Neural crest cell (in vitro differentiated cells): Measurements from ENCODE around the gene GABBR1. TPM values are rescaled to one million over a fixed set of nuclear protein-coding genes. Genes with fewer than 3 reads are reported as not detected.

Source experiments
- DNase-seq: peaks from one replicate; pipeline ENCODE4 v3.0.0; 2021; ENCODE audit warnings: low read depth, mixed read lengths, low spot score
- H3K27ac Mint-ChIP-seq: one replicate; pipeline ENCODE4 v1.8.0; 2021; ENCODE audit warnings: mild to moderate bottlenecking, mixed read lengths; ENCODE audit not compliant: unreplicated experiment
- H3K27me3 Mint-ChIP-seq: 2 replicates; pipeline ENCODE4 v1.8.0; 2021; ENCODE audit warnings: low read depth, mild to moderate bottlenecking, mixed read lengths
- H3K36me3 Mint-ChIP-seq: 2 replicates; pipeline ENCODE4 v1.8.0; 2021; ENCODE audit warnings: low read depth, mild to moderate bottlenecking, mixed read lengths
- H3K4me1 Mint-ChIP-seq: 2 replicates; pipeline ENCODE4 v1.8.0; 2021; ENCODE audit warnings: mixed read lengths
- H3K4me3 Mint-ChIP-seq: one replicate; pipeline ENCODE4 v1.8.0; 2021; ENCODE audit warnings: mild to moderate bottlenecking, mixed read lengths
- H3K9me3 Mint-ChIP-seq: 2 replicates; pipeline ENCODE4 v1.8.0; 2021; ENCODE audit warnings: mixed read lengths
- total RNA-seq: library from RNA; stranded (reverse); gene quantifications from 2 replicates; pipeline ENCODE4 v1.2.1, GENCODE V29; 2021
- TF ChIP-seq, protein P1 (sequence below): fragments of 200-600 bp; sonication (generic); conservative IDR thresholded peaks from 2 replicates; pipeline ENCODE4 v1.5.0; 2021; ENCODE audit warnings: antibody characterized with exemption, mild to moderate bottlenecking

GABBR1 gene
- total RNA-seq, 1 donor from 2014 or later: 79.7 TPM

DNA sequence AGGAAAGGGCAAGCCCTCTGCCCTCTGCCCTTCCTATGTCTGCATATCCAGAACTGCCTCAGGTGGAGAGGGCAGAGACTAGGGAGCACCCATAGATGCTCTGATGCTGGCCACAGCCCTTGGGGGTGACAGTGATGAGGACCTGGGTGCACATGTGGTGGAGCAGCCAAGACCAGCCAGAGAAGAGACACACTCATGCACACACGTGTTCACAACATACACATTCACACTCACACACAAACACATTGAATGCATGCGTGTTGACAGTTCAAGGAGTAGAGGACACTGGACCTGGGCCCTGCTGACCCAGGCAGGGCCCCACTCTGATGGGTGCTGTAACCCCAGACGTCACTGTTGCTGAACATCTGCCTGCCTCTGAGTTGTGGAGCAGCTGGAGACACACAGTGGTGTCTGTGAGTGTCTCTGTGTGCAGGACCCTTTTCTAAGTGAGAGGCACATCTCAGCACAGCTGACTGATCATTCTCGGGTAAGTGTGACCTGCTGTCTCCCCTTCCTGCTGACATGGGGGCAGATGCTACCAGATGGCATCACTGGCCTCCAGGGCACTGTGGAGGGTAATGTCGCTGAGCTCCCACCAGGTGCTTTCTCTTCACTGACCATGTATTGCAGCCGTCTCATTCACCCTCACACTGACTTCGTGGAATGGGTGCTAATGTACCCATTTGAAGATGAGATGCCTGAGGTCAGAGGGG is 115.1 kb downstream of the GABBR1 start:
- Mint-ChIP-seq H3K9me3 (peaks cover 5% of the 10 kb centered on the region), H3K27me3 (peaks cover 3% of the 10 kb centered on the region), H3K27ac (no peak overlapping the region), H3K4me1 (no peaks in the 10 kb centered on the region), H3K4me3 (no peak overlapping the region), H3K36me3 (peaks cover 4% of the 10 kb centered on the region)
- no peak for DNase-seq
- TF ChIP-seq, protein P1, sequence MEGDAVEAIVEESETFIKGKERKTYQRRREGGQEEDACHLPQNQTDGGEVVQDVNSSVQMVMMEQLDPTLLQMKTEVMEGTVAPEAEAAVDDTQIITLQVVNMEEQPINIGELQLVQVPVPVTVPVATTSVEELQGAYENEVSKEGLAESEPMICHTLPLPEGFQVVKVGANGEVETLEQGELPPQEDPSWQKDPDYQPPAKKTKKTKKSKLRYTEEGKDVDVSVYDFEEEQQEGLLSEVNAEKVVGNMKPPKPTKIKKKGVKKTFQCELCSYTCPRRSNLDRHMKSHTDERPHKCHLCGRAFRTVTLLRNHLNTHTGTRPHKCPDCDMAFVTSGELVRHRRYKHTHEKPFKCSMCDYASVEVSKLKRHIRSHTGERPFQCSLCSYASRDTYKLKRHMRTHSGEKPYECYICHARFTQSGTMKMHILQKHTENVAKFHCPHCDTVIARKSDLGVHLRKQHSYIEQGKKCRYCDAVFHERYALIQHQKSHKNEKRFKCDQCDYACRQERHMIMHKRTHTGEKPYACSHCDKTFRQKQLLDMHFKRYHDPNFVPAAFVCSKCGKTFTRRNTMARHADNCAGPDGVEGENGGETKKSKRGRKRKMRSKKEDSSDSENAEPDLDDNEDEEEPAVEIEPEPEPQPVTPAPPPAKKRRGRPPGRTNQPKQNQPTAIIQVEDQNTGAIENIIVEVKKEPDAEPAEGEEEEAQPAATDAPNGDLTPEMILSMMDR: no peak

DNA sequence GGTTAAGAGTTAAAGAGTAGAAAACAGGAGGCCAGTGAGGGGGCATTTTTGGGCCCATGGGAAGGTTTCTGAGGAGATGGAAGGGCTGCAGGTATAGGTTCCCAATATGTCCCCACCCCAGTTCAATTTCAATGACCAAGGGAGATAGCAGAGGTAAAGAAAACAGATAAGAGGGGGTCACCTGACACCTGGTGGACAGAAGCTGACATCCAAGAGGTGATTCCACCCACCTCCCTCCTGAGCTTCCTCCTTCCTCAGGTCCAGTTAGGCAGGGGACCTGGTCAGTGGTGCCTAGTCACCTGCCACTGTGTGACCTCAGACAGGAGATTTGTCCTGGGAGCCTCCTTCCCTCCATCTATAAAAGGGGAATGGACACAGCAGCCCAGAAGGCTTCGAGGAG is 115.7 kb downstream of the GABBR1 start:
- H3K4me3 Mint-ChIP-seq: no peak overlapping the region
- peaks cover 3% of the 10 kb centered on the region for H3K27me3 Mint-ChIP-seq
- H3K4me1 Mint-ChIP-seq: no peaks in the 10 kb centered on the region
- TF ChIP-seq, protein P1: no peak
- DNase-seq: no peak
- peaks cover 2% of the 10 kb centered on the region for H3K9me3 Mint-ChIP-seq
- peaks cover 2% of the 10 kb centered on the region for H3K36me3 Mint-ChIP-seq
- H3K27ac Mint-ChIP-seq: no peak overlapping the region

DNA sequence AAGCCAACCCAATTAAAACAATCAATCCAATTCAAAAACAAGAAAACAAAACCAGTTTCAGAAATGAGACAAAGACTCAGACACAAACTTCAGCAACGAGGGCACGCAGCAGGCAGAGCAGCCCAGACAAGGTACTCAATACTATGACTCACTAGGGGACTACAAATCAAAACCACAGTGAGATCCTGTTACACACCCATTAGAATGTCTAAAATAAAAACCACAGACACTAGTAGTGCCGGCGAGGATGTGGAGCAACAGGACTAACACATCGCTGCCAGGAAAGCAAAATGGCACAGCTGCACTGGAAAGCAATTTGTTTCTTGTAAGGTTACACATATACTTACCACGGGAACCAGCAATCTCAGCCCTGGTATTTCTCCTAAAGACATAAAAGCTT is 116.9 kb downstream of the GABBR1 start:
- Mint-ChIP-seq H3K27me3 (peaks cover 3% of the 10 kb centered on the region), H3K4me1 (no peaks in the 10 kb centered on the region), H3K4me3 (no peak overlapping the region), H3K27ac (no peak overlapping the region), H3K36me3 (peaks cover 2% of the 10 kb centered on the region), H3K9me3 (peaks cover 2% of the 10 kb centered on the region)
- DNase-seq: no peak
- TF ChIP-seq, protein P1: no peak

DNA sequence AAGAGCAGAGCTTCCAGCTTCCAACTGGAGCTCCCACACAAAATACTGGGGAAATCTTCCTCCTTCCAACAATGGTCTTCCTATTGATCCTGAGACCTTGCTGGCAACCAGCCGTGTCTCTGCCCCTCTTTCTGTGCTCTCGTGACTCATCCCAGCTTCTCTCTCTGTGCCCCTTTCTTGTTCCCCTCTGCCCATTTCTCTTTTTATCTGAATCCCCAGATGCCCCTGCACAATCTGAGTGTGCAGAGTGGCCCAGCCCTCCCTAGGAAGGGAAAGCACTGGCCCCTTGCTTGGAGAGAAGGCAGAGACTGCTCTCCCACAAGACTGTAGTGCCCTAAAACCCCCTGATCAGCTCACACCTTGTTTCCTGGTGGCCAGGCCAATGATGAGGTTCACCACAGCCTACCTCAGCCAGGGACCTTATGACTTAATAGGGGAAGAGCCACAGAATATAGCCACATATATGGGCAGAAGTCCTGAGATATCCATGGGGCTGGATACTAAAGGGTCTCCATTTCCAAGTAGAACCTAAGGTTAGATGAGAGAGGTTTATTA is 122.2 kb downstream of the GABBR1 start:
- Mint-ChIP-seq H3K27me3 (peaks cover 5% of the 10 kb centered on the region), H3K9me3 (peaks cover 2% of the 10 kb centered on the region), H3K36me3 (no peaks in the 10 kb centered on the region), H3K4me1 (peaks cover 14% of the 10 kb centered on the region), H3K27ac (no peak overlapping the region), H3K4me3 (peak overlapping the region; percentile 13)
- TF ChIP-seq, protein P1: no peak
- DNase-seq: no peak

DNA sequence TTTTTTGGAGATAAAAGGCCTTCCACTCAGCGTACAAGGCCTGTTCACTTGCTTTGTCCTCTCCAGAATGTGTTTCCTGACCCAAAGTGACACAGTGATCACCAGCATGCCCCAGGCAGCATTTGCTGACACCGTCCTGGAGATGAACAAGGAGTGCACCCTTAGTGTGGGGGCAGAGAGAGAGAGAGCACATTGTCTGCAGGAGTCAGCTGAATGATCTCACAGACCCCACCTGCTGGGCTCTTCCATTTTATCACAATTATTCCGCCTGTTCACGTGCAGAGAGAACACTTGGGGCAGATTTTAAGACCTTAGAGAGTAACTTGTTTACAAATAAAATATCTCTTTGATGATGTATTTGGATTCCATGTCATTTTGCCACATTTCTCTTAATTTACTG is 122.8 kb downstream of the GABBR1 start:
- TF ChIP-seq, protein P1: peak; percentile 23
- no peak overlapping the region for H3K4me3 Mint-ChIP-seq
- H3K9me3 Mint-ChIP-seq: peaks cover 2% of the 10 kb centered on the region
- H3K27me3 Mint-ChIP-seq: peaks cover 5% of the 10 kb centered on the region
- DNase-seq: no peak
- no peaks in the 10 kb centered on the region for H3K36me3 Mint-ChIP-seq
- peaks cover 14% of the 10 kb centered on the region for H3K4me1 Mint-ChIP-seq
- no peak overlapping the region for H3K27ac Mint-ChIP-seq

Other genes with a start within 250 kb of the GABBR1 start
- not detected in 2 replicates for gene OR12D2, start 237.6 kb downstream of the GABBR1 start, total RNA-seq
- not detected in 2 replicates for gene OR12D1, start 218.3 kb downstream of the GABBR1 start, total RNA-seq
- gene OR10C1, start 193.9 kb downstream of the GABBR1 start, total RNA-seq: not detected in 2 replicates
- gene OR11A1, start 176.1 kb downstream of the GABBR1 start, total RNA-seq: not detected in 2 replicates
- gene OR2H1, start 176.0 kb downstream of the GABBR1 start, total RNA-seq: not detected in 2 replicates
- not detected in 2 replicates for gene MAS1L, start 145.2 kb downstream of the GABBR1 start, total RNA-seq
- not detected in 2 replicates for gene UBD, start 73.5 kb downstream of the GABBR1 start, total RNA-seq
- not detected in 2 replicates for gene OR2H2, start 48.1 kb downstream of the GABBR1 start, total RNA-seq
- gene MOG, start 23.9 kb upstream of the GABBR1 start, total RNA-seq: not detected in 2 replicates
- gene ZFP57, start 48.0 kb upstream of the GABBR1 start, total RNA-seq: not detected in 2 replicates
- gene HLA-F, start 90.3 kb upstream of the GABBR1 start, total RNA-seq: 0.98 and 1.4 TPM in 2 replicates
- not detected in 2 replicates for gene HLA-G, start 194.6 kb upstream of the GABBR1 start, total RNA-seq